Measurements from ENCODE around the gene TNIK.

The TNIK gene

GRCh38 chr3:171356251-171356650 is 104.0 kb downstream of the TNIK start:
- DNase-seq = no peak

DNA sequence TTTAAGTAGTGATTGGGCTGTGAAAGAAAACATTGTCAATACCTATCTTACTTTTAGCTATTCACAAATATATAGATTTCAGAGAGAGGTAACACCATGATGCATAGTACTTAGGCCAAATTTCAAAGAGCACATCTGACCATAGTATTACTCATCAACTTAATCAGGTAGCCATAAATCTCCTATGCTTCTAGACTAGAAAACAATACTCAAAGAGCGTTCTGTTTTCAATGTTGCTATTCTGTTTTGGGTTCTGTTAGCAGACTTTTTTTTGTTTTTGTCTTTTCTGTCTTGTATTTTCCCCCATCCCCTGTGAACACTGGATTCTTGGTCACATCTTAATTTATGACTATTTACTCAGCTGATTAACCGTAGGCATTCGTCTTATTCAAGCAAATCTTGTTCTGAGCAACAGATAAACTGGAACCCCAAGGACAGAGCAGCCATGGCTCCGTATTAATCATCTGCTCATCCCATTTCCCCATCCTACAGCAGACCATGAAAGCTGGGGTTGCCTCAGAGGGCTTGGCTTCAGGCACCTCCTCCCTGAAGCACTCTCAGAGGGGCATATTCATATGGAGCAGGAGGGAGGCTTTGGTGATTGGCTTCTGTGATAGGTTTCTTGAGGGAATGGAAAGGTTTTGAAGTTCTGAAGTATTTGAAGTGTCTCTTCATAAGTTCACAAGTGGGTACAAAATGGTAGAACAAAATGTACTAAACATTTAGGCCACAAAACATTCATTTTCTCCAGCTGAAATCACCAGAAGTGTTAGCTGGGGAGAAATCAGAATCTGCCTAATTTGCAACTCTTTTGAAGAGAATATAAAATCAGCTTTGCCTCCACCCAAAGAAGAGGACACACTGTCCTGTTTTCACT is 105.3 kb downstream of the TNIK start:
- DNase-seq = no peak

- DNase-seq = no peak
Measured at GRCh38 chr3:171354049-171354705, 106.0 kb downstream of the TNIK start.

GRCh38 chr3:171353423-171353822 is 106.8 kb downstream of the TNIK start:
- no peak for DNase-seq

DNA sequence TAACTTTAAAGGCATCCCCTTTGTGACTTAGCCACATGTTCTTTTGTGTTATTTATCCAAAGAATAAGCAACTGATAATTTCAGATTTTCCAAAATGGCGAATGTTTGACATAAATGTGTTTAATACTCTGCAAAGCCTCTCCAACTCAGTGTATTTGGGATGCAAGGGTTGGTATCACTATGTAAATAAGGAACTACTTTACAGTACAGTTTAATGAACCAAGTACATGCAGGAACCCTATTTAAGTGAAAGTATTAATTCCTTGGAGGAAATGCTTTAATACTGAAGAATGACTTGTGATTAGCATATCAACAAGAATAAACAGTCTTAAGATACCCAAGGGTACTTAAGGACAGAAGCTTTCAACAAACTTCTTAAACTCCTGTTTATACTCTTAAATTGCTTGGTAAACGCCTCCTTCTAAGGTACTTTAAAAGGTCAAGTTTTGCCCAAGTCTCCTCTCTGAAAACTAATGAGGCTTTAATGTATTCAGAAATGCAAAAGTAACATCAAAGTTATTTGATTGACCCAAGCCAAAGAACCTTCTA is 107.7 kb downstream of the TNIK start:
- no peak for DNase-seq

DNA sequence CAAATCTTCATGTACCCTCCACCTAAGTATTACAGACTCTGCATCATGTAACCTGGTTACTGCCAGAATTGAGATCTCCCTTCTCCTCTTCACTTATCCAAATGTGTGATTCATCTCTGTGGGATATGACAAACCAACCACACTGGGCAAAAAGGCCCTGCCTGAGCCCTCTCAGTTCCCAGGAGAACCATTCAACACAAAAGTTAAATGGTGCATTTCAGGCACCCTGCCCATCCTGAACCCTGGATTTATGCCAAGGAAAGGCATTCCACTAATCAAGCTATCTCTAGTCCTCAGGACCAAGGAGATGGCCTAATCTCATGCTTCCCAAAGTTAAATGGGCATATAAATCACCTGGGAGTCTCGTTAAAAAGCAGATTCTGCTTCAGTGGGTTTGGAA is 108.5 kb downstream of the TNIK start:
- no peak for DNase-seq

DNA sequence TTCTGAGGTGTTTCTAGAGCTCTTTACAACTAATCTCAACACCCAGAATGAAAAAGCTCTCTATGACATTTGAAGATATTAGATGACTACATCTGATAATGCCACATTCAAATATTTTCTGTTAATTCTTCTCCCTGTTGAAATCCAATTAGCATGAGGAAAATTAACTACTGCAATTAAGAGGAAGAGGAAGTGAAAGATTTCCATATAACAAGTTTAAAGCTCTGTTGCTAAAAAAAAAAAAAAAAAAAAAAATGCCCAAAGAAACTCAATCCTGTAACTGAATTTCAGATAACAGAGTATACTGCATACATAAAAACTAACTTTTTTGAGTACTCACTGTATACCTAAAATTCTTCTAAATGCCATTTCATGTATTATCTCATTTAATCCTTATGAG is 109.8 kb downstream of the TNIK start:
- no peak for DNase-seq

GRCh38 chr3:171349392-171349791 is 110.8 kb downstream of the TNIK start:
- DNase-seq = no peak

GRCh38 chr3:171348121-171348520 is 112.1 kb downstream of the TNIK start:
- no peak for DNase-seq

DNA sequence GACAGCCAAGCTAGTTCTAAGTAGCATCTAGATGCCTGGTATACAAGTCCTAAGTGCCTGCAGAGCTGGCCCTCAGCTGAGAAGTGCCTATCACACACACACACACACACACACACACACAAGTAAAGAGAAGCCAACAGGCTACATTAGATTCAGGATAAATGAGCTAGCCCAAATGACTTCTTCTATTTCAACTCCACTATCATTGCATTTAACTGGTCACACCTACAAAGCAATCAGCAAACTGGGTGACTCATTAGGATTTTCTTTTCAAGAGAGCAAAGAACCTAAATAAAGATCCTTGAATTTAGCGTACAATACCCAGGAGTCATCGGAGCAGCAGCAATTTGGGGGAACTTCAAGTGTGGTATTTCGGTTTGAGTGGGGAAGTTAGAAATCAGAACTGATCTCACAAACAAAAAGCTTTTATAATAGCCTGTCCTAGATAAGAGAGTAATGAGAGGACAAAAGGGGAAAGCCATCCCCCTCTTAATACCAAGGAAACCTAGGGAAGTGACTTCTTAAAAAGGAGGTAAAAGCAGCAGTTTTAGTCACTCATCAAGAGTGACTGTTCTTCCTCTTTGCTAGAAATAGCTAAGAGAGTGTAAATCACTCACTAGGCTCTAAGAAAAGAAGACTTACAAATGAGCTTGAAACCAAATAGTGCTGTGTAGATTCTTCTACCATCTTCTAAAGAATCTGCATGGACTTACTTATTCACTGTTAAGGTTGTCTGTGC is 112.7 kb downstream of the TNIK start:
- no peak for DNase-seq

GRCh38 chr3:171346582-171347300 is 113.5 kb downstream of the TNIK start:
- no peak for DNase-seq

DNA sequence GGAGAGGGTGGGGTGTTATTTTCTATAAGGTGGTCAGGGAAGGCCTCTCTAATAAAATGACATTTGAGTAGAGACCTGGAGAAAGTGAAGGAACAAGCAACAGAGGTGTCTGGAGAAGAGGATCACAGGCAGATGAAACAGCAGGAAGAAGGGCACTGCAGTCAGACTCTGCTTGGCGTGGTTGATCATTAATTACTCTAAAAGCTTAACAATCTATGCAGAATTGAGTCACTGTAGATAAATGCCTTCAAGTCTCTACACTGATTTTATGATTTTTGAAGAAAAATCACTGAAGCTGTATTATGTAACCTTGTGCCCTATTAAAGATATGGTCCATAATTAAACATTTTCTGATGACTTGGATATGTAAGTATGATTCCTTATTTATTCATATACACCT is 114.2 kb downstream of the TNIK start:
- no peak for DNase-seq

DNA sequence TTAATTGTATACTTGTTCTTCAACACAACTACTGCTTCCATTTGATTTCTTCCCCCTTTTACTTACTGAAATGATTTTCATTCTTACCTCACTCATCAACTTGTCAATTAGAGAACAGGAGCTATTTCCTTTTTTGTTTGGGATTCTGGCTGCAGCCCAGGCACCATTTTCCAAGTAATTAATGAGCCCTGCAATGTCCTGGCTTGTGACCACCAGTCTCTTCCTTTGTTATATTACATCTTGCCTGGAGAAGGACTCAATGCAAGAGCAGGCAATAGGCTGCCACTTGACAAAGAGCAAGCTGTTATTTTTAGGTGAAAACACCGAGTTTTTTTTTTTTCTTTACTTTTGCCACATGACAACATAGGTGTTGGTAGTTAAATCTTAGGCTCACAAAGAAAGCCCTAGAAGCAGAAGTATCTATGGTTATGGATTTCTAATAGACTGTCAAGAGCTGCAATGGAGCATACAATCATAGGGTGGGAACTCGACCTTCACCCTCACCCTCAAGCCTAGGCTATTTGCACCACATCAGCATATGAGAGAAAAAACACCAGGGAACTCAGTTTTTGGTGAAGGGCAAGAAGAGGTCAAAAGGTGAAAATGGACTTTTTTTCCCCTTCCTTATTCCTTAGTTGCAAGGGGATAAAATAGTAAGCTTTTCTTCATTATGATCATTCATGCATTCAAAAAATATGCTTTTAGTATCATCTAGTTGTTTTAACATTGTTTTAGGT is 114.9 kb downstream of the TNIK start:
- no peak for DNase-seq

- no peak for DNase-seq
Measured at GRCh38 chr3:171343693-171344092, 116.5 kb downstream of the TNIK start.

- no peak for DNase-seq
Measured at GRCh38 chr3:171342783-171343420, 117.3 kb downstream of the TNIK start.

DNA sequence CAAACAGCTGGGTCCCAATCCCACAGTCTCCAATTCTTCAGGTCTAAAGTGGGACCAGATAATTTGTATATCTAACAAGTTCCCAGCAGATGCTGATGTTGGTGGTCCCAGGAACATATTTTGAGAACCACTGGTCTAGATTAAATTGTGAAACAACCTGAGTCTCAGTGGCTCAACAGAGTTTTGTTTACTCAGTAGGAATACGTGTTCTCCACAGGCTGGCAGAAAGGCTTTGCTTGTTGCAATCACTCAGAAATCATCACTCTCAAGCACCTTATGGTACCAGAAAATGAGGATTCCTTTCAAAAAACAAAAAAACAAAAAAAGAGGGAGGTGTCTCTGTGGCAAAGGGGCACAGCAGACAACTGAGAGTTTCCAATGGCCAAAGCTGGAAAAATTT is 118.0 kb downstream of the TNIK start:
- DNase-seq = no peak

- DNase-seq = no peak
Measured at GRCh38 chr3:171340434-171340833, 119.8 kb downstream of the TNIK start.

DNA sequence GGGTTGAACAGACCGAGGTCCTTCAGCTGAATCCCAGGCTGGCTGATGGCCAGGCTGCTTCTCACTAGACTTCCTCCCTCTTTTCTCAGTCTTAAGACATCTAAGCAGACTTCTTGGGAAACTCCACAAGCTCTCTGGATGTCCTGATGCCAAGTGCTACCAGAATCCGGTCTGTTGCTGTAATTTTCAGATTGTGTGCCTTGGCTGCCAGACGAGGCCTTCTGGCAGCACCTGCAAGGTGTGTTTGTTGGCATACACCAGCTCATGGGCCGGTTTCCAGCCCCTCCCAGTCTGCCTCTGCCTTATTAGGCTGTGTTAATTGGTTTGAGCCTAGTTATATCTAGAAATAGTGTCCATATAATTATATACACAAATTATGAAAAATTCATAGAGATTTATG is 120.6 kb downstream of the TNIK start:
- no peak for DNase-seq

- DNase-seq = no peak
Measured at GRCh38 chr3:171336406-171336805, 123.8 kb downstream of the TNIK start.

DNA sequence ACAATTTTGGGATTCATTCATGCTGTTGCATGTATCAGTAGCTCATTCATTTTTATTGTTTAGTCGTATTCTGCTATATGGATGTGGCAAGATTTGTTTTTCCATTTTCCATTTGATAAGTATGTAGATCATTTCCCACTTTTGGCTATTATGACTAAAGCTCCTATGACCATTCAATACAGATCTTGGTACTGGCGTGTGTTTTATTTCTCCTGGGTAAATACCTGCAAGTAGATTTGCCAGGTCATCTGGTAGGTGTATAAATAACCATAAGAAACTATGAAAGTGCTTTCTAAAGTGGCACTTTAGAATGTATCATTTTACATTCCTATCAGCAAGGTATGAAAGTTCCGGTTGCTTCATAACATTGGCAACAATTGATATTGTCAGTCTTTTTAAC is 124.6 kb downstream of the TNIK start:
- DNase-seq = no peak

GRCh38 chr3:171334465-171334811 is 125.8 kb downstream of the TNIK start:
- no peak for DNase-seq

All from stimulated activated naive CD4-positive, alpha-beta T cell (primary cell).